Esophagus squamous epithelium (tissue), 5 donors: Measurements from ENCODE around the gene MAS1L. TPM values are rescaled to one million over a fixed set of nuclear protein-coding genes. Genes with fewer than 3 reads are reported as not detected.

Experiments
- DNase-seq: peaks from one replicate; lab custom pipeline; 2025; lab: John Stamatoyannopoulos, UW
- H3K27ac ChIP-seq, 4 donors: fragments of 200-600 bp; sonication (generic); one replicate each; pipeline ENCODE4 v1.5.1; 2016 to 2019; ENCODE audit warnings: mild to moderate bottlenecking in 1 of 4
- H3K27me3 ChIP-seq, 4 donors: fragments of 200-600 bp; sonication (generic); 1 replicate in 3 of 4; 2 replicates in 1 of 4; pipeline versions ENCODE4 v1.5.1 to v1.6.0; 2017 to 2021; ENCODE audit warnings: antibody characterized with exemption in 1 of 4
- H3K36me3 ChIP-seq, 3 donors: fragments of 200-600 bp; sonication (generic); one replicate each; pipeline ENCODE4 v1.5.1; 2016 to 2019
- H3K4me1 ChIP-seq, 3 donors: fragments of 200-600 bp; sonication (generic); one replicate each; pipeline ENCODE4 v1.5.1; 2017 to 2019
- H3K4me3 ChIP-seq, 4 donors: fragments of 200-600 bp; sonication (generic); 1 replicate in 3 of 4; 2 replicates in 1 of 4; pipeline ENCODE4 v1.5.1; 2016 to 2019; ENCODE audit warnings: mild to moderate bottlenecking in 2 of 4, moderate library complexity in 1 of 4
- H3K9me3 ChIP-seq, 3 donors: fragments of 200-600 bp; sonication (generic); one replicate each; pipeline ENCODE4 v1.5.1; 2016 to 2019
- CTCF ChIP-seq, 6 experiments: fragments of 450-650 bp in 4 of 6; fragments of 200-600 bp in 2 of 6; sonication (generic) in 2 of 6; IDR thresholded peaks; one replicate each; pipeline ENCODE4 v1.5.1; 2016 to 2019; ENCODE audit warnings: antibody characterized with exemption in 6 of 6, mild to moderate bottlenecking in 4 of 6, moderate library complexity in 4 of 6
- POLR2A ChIP-seq, 4 donors: fragments of 450-650 bp; IDR thresholded peaks; one replicate each; pipeline ENCODE4 v1.6.1; 2017; ENCODE audit warnings: antibody characterized with exemption in 4 of 4, mild to moderate bottlenecking in 4 of 4, moderate library complexity in 3 of 4
- WGBS, 2 donors: methylation state at CpG; one replicate each; pipeline ENCODE4 v1.1.5; 2018; 5-methylcytosine and 5-hydroxymethylcytosine counted together
- intact Hi-C: fragments of 100-400 bp; cut with DNase I; formaldehyde crosslinking; loops from one replicate; pipeline ENCODE4 v1.15.0; 2022
- total RNA-seq, 4 donors: library from RNA; depleted of rRNA; stranded (reverse); fragments of >200 nt; gene quantifications; one replicate each; pipeline ENCODE4 v1.1.0, GENCODE V29; 2016
- donor health status: DM: yes; HTN: yes; CAD: no.

MAS1L gene
- total RNA-seq, 4 donors from 2014 or later = not detected

GRCh38 chr6:29465279-29465678, 22.5 kb downstream of the MAS1L start:
- H3K9me3 ChIP-seq = no peaks in the 10 kb centered on the region
- intact Hi-C loops = no loop called here
- no peaks in the 10 kb centered on the region for H3K36me3 ChIP-seq
- WGBS, 2 donors = 39 to 46% methylated on average over 2 of the region's 2 CpGs
- DNase-seq = no peak
- H3K27me3 ChIP-seq = no peaks in the 10 kb centered on the region
- no peak overlapping the region for H3K4me3 ChIP-seq
- no peak for TF ChIP-seq CTCF (IDR thresholded peaks at IDR 0.05)
- no peak for TF ChIP-seq POLR2A (IDR thresholded peaks at IDR 0.05)
- no peak overlapping the region for H3K27ac ChIP-seq
- H3K4me1 ChIP-seq = no peaks in the 10 kb centered on the region

DNA sequence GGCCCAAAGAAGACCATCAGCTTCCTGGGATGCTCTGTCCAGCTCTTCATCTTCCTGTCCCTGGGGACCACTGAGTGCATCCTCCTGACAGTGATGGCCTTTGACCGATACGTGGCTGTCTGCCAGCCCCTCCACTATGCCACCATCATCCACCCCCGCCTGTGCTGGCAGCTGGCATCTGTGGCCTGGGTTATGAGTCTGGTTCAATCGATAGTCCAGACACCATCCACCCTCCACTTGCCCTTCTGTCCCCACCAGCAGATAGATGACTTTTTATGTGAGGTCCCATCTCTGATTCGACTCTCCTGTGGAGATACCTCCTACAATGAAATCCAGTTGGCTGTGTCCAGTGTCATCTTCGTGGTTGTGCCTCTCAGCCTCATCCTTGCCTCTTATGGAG, 25.7 kb downstream of the MAS1L start:
- Histone ChIP-seq H3K4me1 (no peaks in the 10 kb centered on the region), H3K27me3 (no peaks in the 10 kb centered on the region), H3K27ac (no peak overlapping the region), H3K4me3 (no peak overlapping the region), H3K36me3 (no peaks in the 10 kb centered on the region), H3K9me3 (no peaks in the 10 kb centered on the region)
- DNase-seq = no peak
- TF ChIP-seq CTCF (IDR thresholded peaks at IDR 0.05) (no peak), POLR2A (IDR thresholded peaks at IDR 0.05) (no peak)
- WGBS, 2 donors = 50 to 74% methylated on average over 5 to 6 of the region's 6 CpGs
- intact Hi-C loops = no loop called here

GRCh38 chr6:29461021-29461814, 26.5 kb downstream of the MAS1L start:
- no peak for DNase-seq
- H3K36me3 ChIP-seq = no peaks in the 10 kb centered on the region
- H3K27me3 ChIP-seq = no peaks in the 10 kb centered on the region
- TF ChIP-seq POLR2A (IDR thresholded peaks at IDR 0.05) = no peak
- no peak for TF ChIP-seq CTCF (IDR thresholded peaks at IDR 0.05)
- intact Hi-C loops = no loop called here
- no peaks in the 10 kb centered on the region for H3K9me3 ChIP-seq
- H3K4me1 ChIP-seq = no peaks in the 10 kb centered on the region
- H3K4me3 ChIP-seq = no peak overlapping the region
- no peak overlapping the region for H3K27ac ChIP-seq
- WGBS, 2 donors = 67 to 88% methylated on average over 5 of the region's 5 CpGs

DNA sequence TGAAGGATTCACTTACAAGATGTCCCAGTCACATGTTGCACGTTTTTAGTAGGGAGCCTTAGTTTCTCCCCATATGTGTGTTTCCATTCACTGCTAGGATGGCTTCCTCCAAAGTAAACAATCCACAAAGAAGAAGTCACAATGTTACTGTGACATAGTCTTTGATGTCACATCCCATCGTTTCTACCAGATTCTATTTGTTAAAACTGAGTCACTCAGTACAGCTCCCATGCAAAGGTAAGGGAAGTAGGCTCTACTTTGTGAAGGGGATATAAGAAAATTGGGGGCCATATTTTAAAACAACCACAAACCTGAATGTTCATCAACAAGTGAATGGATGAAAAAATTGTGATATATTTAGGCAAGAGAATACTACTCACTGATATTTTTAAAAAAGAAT, 30.8 kb downstream of the MAS1L start, which contains the start of the genes OR11A1 and OR2H1:
TSS of gene OR11A1 (minus strand) at position 101 of the 400 bp plus-strand sequence. CDS start 29,430 bp downstream, outside the sequence.
TSS of gene OR2H1 (plus strand) at position 185 of the 400 bp plus-strand sequence. CDS start 4,615 bp downstream, outside the sequence.
- Histone ChIP-seq H3K27me3 (no peaks in the 10 kb centered on the region), H3K4me1 (no peaks in the 10 kb centered on the region), H3K9me3 (no peaks in the 10 kb centered on the region), H3K36me3 (no peaks in the 10 kb centered on the region), H3K4me3 (no peak within 1 kb of the TSS), H3K27ac (no peak within 1 kb of the TSS)
- TF ChIP-seq POLR2A (IDR thresholded peaks at IDR 0.05) (no peak), CTCF (IDR thresholded peaks at IDR 0.05) (no peak)
- WGBS, 2 donors = 42 to 58% methylated on average over 2 of the region's 2 CpGs
- intact Hi-C loops = no loop called here
- no peak for DNase-seq

DNA sequence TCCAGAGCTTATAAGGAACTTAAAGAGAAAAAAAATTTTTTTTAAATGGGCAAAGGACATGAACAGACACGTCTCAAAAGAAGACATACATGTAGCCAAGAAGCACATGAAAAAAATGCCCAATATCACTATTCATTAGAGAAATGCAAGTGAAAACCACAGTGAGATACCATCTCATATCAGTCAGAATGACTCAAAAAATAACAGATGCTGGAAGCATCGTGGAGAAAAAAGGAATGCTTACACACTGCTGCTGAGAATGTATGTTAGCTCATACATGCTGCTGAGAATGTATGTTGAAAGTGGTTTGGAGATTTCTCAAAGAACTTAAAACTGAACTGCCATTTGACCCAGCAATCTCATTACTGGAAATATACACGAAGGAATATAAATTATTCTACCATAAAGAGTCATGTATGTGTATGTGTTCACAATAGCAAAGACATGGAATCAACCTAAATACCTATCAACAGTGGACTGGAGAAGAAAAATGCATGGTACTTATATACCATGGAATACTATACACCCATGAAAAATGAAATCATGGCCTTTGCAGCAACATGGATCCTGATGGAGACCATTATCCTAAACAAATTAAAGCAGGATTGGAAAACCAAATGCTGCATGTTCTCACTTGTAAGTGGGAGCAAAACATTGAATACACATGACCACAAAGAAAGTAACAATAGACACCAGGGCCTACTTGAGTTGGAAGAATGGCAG, 36.1 kb downstream of the MAS1L start:
- intact Hi-C loops = no loop called here
- Histone ChIP-seq H3K27me3 (no peaks in the 10 kb centered on the region), H3K9me3 (no peaks in the 10 kb centered on the region), H3K4me1 (no peaks in the 10 kb centered on the region), H3K4me3 (no peak overlapping the region), H3K36me3 (no peaks in the 10 kb centered on the region), H3K27ac (no peak overlapping the region)
- TF ChIP-seq CTCF (IDR thresholded peaks at IDR 0.05) (no peak), POLR2A (IDR thresholded peaks at IDR 0.05) (no peak)
- DNase-seq = no peak
- WGBS, 2 donors = 54 to 61% methylated on average over 3 of the region's 3 CpGs
